NCI-H526 (cell line): ENCODE data around the gene ITGA1.

ENCODE experiments used
- DNase-seq, 2 experiments: peaks; one replicate each; lab custom pipeline; 2025; lab: John Stamatoyannopoulos, UW

ITGA1 gene

GRCh38 chr5:52897238-52897614 is 109.5 kb downstream of the ITGA1 start:
- DNase-seq, result peak in 1 of 2 experiments; percentile 8

- no peak for DNase-seq
These were observed 111.4 kb downstream of the ITGA1 start for GRCh38 chr5:52898961-52899680.

- no peak for DNase-seq
These were observed 115.4 kb downstream of the ITGA1 start for GRCh38 chr5:52903142-52903541.

- no peak for DNase-seq
These were observed 118.6 kb downstream of the ITGA1 start for GRCh38 chr5:52906343-52906742.

- DNase-seq, result no peak
These were observed 119.1 kb downstream of the ITGA1 start for GRCh38 chr5:52906845-52907244.

- no peak for DNase-seq
These were observed 121.5 kb downstream of the ITGA1 start for GRCh38 chr5:52909192-52909591.

GRCh38 chr5:52910071-52910470 is 122.4 kb downstream of the ITGA1 start:
- DNase-seq, result no peak

GRCh38 chr5:52915176-52915875 is 127.6 kb downstream of the ITGA1 start:
- peak; percentile 34 to 58 for DNase-seq

GRCh38 chr5:52920929-52921328 is 133.2 kb downstream of the ITGA1 start:
- DNase-seq, result no peak

GRCh38 chr5:52922384-52922783 is 134.7 kb downstream of the ITGA1 start:
- no peak for DNase-seq

GRCh38 chr5:52924456-52924855 is 136.7 kb downstream of the ITGA1 start:
- no peak for DNase-seq

GRCh38 chr5:52925001-52925400 is 137.3 kb downstream of the ITGA1 start:
- DNase-seq, result no peak

GRCh38 chr5:52928689-52929088 is 141.0 kb downstream of the ITGA1 start:
- DNase-seq, result no peak

- DNase-seq, result no peak
These were observed 150.5 kb downstream of the ITGA1 start for GRCh38 chr5:52938226-52938625.

- DNase-seq, result no peak
These were observed 155.6 kb downstream of the ITGA1 start for GRCh38 chr5:52943285-52943684.

- no peak for DNase-seq
These were observed 156.1 kb downstream of the ITGA1 start for GRCh38 chr5:52943808-52944207.

GRCh38 chr5:52945040-52945439 is 157.3 kb downstream of the ITGA1 start:
- no peak for DNase-seq

- DNase-seq, result no peak
These were observed 159.5 kb downstream of the ITGA1 start for GRCh38 chr5:52947208-52947607.

GRCh38 chr5:52947851-52948250 is 160.1 kb downstream of the ITGA1 start:
- no peak for DNase-seq

GRCh38 chr5:52948418-52949076 is 160.8 kb downstream of the ITGA1 start:
- DNase-seq, result peak; percentile 16 to 58

GRCh38 chr5:52950686-52951085 is 163.0 kb downstream of the ITGA1 start:
- DNase-seq, result no peak

GRCh38 chr5:52952483-52952882 is 164.8 kb downstream of the ITGA1 start:
- DNase-seq, result no peak

- DNase-seq, result no peak
These were observed 168.3 kb downstream of the ITGA1 start for GRCh38 chr5:52956014-52956413.
